BJ (cell line): ENCODE data around the gene RPS4Y2. TPM values are rescaled to one million over a fixed set of nuclear protein-coding genes. Genes with fewer than 3 reads are reported as not detected.

Experiments used
- CTCF ChIA-PET: fragments of 350-600 bp; formaldehyde crosslinking; extraction: SDS; loops from one replicate; lab custom pipeline; 2021; ENCODE audit warnings: antibody characterized with exemption, inconsistent platforms; lab: Yijun Ruan, JAX
- POLR2A ChIA-PET: fragments of 300-600 bp; sonication (Branson Sonifier 250); formaldehyde crosslinking; extraction: SDS; loops from one replicate; lab custom pipeline; 2021; ENCODE audit warnings: antibody characterized with exemption; lab: Charles Lee
- DNase-seq: peaks from one replicate; pipeline ENCODE4 v3.0.0-alpha.2; 2011; ENCODE audit warnings: low read depth
- H3K27me3 ChIP-seq: 2 replicates; pipeline ENCODE4 v1.6.0; 2011; ENCODE audit warnings: low read length; ENCODE audit not compliant: control insufficient read depth, insufficient read depth
- H3K36me3 ChIP-seq: 2 replicates; pipeline ENCODE4 v1.5.1; 2011; ENCODE audit warnings: low read length; ENCODE audit not compliant: control insufficient read depth, insufficient read depth
- H3K4me3 ChIP-seq: 2 replicates; pipeline ENCODE4 v1.5.1; 2011; ENCODE audit warnings: low read depth, mild to moderate bottlenecking, control low read depth, low read length
- polyA plus RNA-seq: library from polyadenylated mRNA; depleted of rRNA; stranded (reverse); fragments of >200 nt; gene quantifications from 2 replicates; pipeline ENCODE4 v1.2.3, GENCODE V29; 2011; rRNA removed
- TF ChIP-seq, protein P1 (sequence below): IDR thresholded peaks from 2 replicates; pipeline ENCODE4 v1.5.1; 2011; ENCODE audit warnings: low read depth, mild to moderate bottlenecking, control low read depth, inconsistent platforms, low read length, moderate library complexity; ENCODE audit not compliant: insufficient read depth

The RPS4Y2 gene
- polyA plus RNA-seq, 1 experiment: not detected

- CTCF ChIA-PET: no interaction called here
- TF ChIP-seq, protein P1, sequence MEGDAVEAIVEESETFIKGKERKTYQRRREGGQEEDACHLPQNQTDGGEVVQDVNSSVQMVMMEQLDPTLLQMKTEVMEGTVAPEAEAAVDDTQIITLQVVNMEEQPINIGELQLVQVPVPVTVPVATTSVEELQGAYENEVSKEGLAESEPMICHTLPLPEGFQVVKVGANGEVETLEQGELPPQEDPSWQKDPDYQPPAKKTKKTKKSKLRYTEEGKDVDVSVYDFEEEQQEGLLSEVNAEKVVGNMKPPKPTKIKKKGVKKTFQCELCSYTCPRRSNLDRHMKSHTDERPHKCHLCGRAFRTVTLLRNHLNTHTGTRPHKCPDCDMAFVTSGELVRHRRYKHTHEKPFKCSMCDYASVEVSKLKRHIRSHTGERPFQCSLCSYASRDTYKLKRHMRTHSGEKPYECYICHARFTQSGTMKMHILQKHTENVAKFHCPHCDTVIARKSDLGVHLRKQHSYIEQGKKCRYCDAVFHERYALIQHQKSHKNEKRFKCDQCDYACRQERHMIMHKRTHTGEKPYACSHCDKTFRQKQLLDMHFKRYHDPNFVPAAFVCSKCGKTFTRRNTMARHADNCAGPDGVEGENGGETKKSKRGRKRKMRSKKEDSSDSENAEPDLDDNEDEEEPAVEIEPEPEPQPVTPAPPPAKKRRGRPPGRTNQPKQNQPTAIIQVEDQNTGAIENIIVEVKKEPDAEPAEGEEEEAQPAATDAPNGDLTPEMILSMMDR: no peak
- Histone ChIP-seq H3K36me3 (no peaks in the 10 kb centered on the region), H3K4me3 (no peak overlapping the region), H3K27me3 (no peaks in the 10 kb centered on the region)
- no peak for DNase-seq
- POLR2A ChIA-PET: no interaction called here
These were observed 57.6 kb downstream of the RPS4Y2 start for GRCh38 chrY:20813459-20813858.

DNA sequence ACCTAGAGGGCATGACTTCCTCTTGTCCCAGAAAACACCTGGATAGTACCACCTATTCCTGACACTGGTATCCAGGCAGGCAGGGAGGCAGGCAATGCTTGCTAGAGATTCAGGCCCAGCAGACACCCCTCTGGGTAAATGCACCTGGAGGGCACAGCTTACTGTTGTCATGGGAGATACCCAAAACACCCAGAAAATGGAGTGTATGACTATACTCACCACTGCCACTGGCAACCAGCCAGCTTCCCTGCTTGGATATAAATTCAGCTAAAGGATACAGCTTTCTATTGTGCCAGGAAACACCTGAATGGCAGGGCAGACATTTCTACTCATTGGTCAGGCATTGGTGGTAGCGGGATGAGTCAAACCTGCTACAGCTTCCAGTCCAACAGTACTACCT, 58.9 kb downstream of the RPS4Y2 start:
- CTCF ChIA-PET: no interaction called here
- H3K27me3 ChIP-seq: no peaks in the 10 kb centered on the region
- DNase-seq: no peak
- POLR2A ChIA-PET: no interaction called here
- no peak overlapping the region for H3K4me3 ChIP-seq
- no peaks in the 10 kb centered on the region for H3K36me3 ChIP-seq
- TF ChIP-seq, protein P1: no peak

DNA sequence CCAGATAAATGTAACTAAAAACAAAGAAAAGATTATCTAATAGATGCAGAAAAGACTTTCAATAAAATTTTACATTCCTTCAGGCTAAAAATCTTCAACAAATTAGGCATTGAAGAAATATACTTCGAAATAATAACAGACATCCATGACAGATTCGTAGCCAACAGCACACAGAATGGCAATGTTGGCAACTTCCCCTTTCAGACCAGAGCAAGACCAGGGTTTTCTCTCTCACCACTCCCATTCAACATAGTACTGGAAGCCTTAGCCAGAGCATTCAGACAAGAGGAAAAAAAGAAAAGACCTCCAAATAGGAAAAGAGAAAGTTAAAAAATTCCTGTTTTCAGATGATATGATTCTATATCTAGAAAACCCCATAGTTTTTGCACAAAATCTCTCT, 61.2 kb downstream of the RPS4Y2 start:
- Histone ChIP-seq H3K4me3 (no peak overlapping the region), H3K36me3 (no peaks in the 10 kb centered on the region)
- POLR2A ChIA-PET: no interaction called here

More for the DNA sequence above, 61.2 kb downstream of the RPS4Y2 start:
- CTCF ChIA-PET: no interaction called here
- no peaks in the 10 kb centered on the region for H3K27me3 ChIP-seq
- TF ChIP-seq, protein P1: no peak
- DNase-seq: no peak

Other genes starting within 250 kb of the RPS4Y2 start
- 4.8 and 13.6 TPM in 2 replicates for gene EIF1AY, start 180.3 kb upstream of the RPS4Y2 start, polyA plus RNA-seq